Smooth muscle cell (in vitro differentiated cells): ENCODE data around the gene LRRC8C. TPM values are rescaled to one million over a fixed set of nuclear protein-coding genes. Genes with fewer than 3 reads are reported as not detected.

Experiments used
- DNase-seq: peaks from one replicate; lab custom pipeline; 2025; ENCODE audit not compliant: unreplicated experiment; lab: John Stamatoyannopoulos, UW
- H2AFZ ChIP-seq: fragments of 200-600 bp; sonication (generic); 2 replicates; pipeline ENCODE4 v1.6.0; 2016; ENCODE audit warnings: antibody characterized with exemption, low read depth, mild to moderate bottlenecking
- H3F3A ChIP-seq: fragments of 200-600 bp; sonication (generic); 2 replicates; pipeline ENCODE4 v1.6.0; 2017; ENCODE audit warnings: antibody characterized with exemption, low read depth
- H3K27ac ChIP-seq: fragments of 200-600 bp; sonication (generic); 2 replicates; pipeline ENCODE4 v1.5.1; 2016; ENCODE audit warnings: low read depth, mild to moderate bottlenecking
- H3K27me3 ChIP-seq: fragments of 200-600 bp; sonication (generic); 2 replicates; pipeline ENCODE4 v1.6.1; 2016; ENCODE audit warnings: low read depth, mild to moderate bottlenecking
- H3K36me3 ChIP-seq: fragments of 200-600 bp; sonication (generic); 2 replicates; pipeline ENCODE4 v1.5.1; 2016; ENCODE audit warnings: low read depth
- H3K4me1 ChIP-seq: fragments of 200-600 bp; sonication (generic); 2 replicates; pipeline ENCODE4 v1.5.1; 2016; ENCODE audit warnings: low read depth
- H3K4me2 ChIP-seq: fragments of 200-600 bp; sonication (generic); 2 replicates; pipeline ENCODE4 v1.6.0; 2016; ENCODE audit warnings: mild to moderate bottlenecking
- H3K4me3 ChIP-seq: fragments of 200-600 bp; sonication (generic); 2 replicates; pipeline ENCODE4 v1.5.1; 2016; ENCODE audit warnings: mild to moderate bottlenecking
- H3K79me2 ChIP-seq: fragments of 200-600 bp; sonication (generic); 2 replicates; pipeline ENCODE4 v1.6.0; 2016; ENCODE audit warnings: low read depth, mild to moderate bottlenecking
- H3K9ac ChIP-seq: fragments of 200-600 bp; sonication (generic); 2 replicates; pipeline ENCODE4 v1.6.0; 2016; ENCODE audit warnings: low read depth
- H3K9me3 ChIP-seq: fragments of 200-600 bp; sonication (generic); replicated peaks from 2 replicates; pipeline ENCODE4 v1.5.1; 2016; ENCODE audit warnings: low read depth
- H4K20me1 ChIP-seq: fragments of 200-600 bp; sonication (generic); 2 replicates; pipeline ENCODE4 v1.6.0; 2016; ENCODE audit warnings: low read depth
- WGBS: methylation state at CpG from one replicate; pipeline ENCODE4 v1.1.7; 2016; ENCODE audit warnings: low lambda C conversion rate; 5-methylcytosine and 5-hydroxymethylcytosine counted together
- polyA plus RNA-seq: library from polyadenylated mRNA; unstranded; fragments of >200 nt; fragmentation: Nextera tagmentation; extraction: Ambion mirVana; gene quantifications from 2 replicates; pipeline ENCODE4 v1.2.1, GENCODE V29; 2016
- total RNA-seq: library from RNA; depleted of rRNA; stranded (reverse); fragments of >200 nt; gene quantifications from 2 replicates; pipeline ENCODE4 v1.2.3, GENCODE V29; 2014
- TF ChIP-seq, protein P1 (sequence below): fragments of 200-600 bp; sonication (generic); IDR thresholded peaks from 2 replicates; pipeline ENCODE4 v1.5.1; 2017; ENCODE audit warnings: borderline replicate concordance, mild to moderate bottlenecking, antibody characterized with exemption; ENCODE audit not compliant: insufficient read depth, poor library complexity, severe bottlenecking

LRRC8C gene
- total and polyA plus RNA-seq, 2 experiments from 2014 or later = 2.2 to 7.2 TPM

DNA sequence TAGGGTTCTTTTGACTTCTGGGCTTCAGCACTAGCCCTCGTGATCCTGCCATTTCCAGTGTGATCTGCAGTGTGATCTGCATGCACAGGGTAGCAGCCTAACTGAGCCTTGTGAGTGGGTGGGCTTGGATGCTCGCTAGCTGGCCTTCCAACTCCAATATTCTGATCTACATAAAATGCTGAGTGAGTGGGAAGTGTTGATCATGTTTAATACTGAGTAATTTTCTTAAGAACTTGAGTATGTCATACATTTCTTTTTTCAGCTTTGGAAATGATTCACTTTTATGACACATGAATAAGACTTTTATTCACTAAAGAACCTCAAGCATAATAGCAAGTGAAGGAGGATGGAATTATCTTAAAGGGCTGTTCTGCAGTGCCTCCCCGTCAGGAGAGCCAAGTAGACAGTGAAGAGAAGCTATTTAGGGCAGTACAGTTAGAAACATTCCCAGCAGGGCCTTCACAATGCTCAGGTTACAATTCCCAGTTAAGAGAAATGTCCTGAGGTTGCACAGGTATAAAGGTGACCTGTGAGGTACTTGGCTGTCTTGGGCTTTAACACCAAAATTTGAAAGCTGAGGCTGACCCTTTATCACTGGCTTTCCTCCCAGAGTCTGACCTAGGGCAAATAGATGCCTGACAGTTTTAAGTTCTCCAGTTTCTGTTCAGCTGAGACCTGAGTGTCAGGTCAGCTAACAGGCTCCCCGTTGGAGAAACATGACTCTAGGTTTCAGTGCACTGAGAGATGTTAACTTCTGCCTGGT is 29.1 kb upstream of the LRRC8C start:
- Histone ChIP-seq H3K9ac (no peak overlapping the region), H3K4me1 (no peaks in the 10 kb centered on the region), H3K9me3 (no peaks in the 10 kb centered on the region), H2AFZ (no peak overlapping the region), H3K79me2 (no peaks in the 10 kb centered on the region), H3K4me2 (no peak overlapping the region), H3K4me3 (no peak overlapping the region), H3K36me3 (no peaks in the 10 kb centered on the region), H3K27me3 (no peaks in the 10 kb centered on the region), H3F3A (no peaks in the 10 kb centered on the region), H3K27ac (no peak overlapping the region), H4K20me1 (no peaks in the 10 kb centered on the region)
- TF ChIP-seq, protein P1, sequence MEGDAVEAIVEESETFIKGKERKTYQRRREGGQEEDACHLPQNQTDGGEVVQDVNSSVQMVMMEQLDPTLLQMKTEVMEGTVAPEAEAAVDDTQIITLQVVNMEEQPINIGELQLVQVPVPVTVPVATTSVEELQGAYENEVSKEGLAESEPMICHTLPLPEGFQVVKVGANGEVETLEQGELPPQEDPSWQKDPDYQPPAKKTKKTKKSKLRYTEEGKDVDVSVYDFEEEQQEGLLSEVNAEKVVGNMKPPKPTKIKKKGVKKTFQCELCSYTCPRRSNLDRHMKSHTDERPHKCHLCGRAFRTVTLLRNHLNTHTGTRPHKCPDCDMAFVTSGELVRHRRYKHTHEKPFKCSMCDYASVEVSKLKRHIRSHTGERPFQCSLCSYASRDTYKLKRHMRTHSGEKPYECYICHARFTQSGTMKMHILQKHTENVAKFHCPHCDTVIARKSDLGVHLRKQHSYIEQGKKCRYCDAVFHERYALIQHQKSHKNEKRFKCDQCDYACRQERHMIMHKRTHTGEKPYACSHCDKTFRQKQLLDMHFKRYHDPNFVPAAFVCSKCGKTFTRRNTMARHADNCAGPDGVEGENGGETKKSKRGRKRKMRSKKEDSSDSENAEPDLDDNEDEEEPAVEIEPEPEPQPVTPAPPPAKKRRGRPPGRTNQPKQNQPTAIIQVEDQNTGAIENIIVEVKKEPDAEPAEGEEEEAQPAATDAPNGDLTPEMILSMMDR = no peak
- DNase-seq = no peak
- WGBS = 65% methylated on average over 4 of the region's 4 CpGs

DNA sequence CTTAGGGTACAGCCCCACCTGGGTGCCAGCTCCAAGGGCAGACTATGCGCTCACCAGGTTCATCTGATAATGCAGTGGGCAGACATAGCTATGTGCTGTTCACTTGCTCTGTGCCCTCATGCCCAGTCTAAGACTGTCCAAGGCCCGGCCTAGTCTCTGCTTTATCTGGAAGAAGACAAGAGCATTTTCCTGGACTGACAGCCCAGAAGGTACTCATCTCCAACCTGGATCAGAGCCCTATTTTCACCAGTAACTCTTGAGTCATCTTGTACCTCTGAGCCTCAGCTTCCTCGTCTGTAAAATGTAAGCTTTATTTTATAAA is 28.5 kb upstream of the LRRC8C start:
- no peak overlapping the region for H3K9ac ChIP-seq
- H4K20me1 ChIP-seq = no peaks in the 10 kb centered on the region
- H3F3A ChIP-seq = no peaks in the 10 kb centered on the region
- TF ChIP-seq, protein P1 = no peak
- H3K4me1 ChIP-seq = no peaks in the 10 kb centered on the region
- DNase-seq = no peak
- H3K79me2 ChIP-seq = no peaks in the 10 kb centered on the region
- H3K4me3 ChIP-seq = no peak overlapping the region
- H3K27me3 ChIP-seq = no peaks in the 10 kb centered on the region
- H3K4me2 ChIP-seq = no peak overlapping the region
- no peaks in the 10 kb centered on the region for H3K36me3 ChIP-seq
- no peak overlapping the region for H3K27ac ChIP-seq
- no peaks in the 10 kb centered on the region for H3K9me3 ChIP-seq
- H2AFZ ChIP-seq = no peak overlapping the region
- 98% methylated on average over 3 of the region's 3 CpGs for WGBS

DNA sequence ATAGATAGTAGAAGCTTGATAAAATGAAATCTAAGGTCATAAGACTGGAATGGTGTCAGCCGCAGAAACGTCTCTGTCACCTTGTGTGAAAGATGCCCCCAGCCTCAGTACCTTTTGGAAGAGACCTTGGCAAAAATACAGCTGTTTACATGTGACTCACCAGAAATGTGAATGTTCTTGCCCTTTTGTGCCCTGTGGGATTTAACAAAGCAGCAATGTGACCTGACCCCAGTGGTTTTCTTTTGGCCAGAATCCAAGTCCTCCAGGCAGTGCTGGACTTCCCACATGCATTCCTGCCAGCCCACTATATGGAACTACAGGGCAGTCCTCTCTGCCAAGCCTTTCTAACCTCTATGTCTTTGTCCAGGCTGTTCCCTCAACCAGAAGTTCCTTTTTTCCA is 27.2 kb upstream of the LRRC8C start:
- H3K27ac ChIP-seq = no peak overlapping the region
- H3F3A ChIP-seq = no peaks in the 10 kb centered on the region
- H3K79me2 ChIP-seq = no peaks in the 10 kb centered on the region
- no peak overlapping the region for H3K4me3 ChIP-seq
- no peak for DNase-seq
- no peaks in the 10 kb centered on the region for H3K4me1 ChIP-seq
- WGBS = 70% methylated on average over 2 of the region's 2 CpGs
- H2AFZ ChIP-seq = no peak overlapping the region
- no peaks in the 10 kb centered on the region for H3K9me3 ChIP-seq
- H3K4me2 ChIP-seq = no peak overlapping the region
- no peaks in the 10 kb centered on the region for H3K27me3 ChIP-seq
- H4K20me1 ChIP-seq = no peaks in the 10 kb centered on the region
- no peak overlapping the region for H3K9ac ChIP-seq
- H3K36me3 ChIP-seq = no peaks in the 10 kb centered on the region
- TF ChIP-seq, protein P1 = no peak
